Endodermal cell (in vitro differentiated cells): Measurements from ENCODE around the gene PLCB4. TPM values are rescaled to one million over a fixed set of nuclear protein-coding genes. Genes with fewer than 3 reads are reported as not detected.

ENCODE experiments used
- DNase-seq: peaks from one replicate; pipeline ENCODE4 v3.0.0-alpha.2; 2017
- H3K27ac ChIP-seq: 2 replicates; pipeline ENCODE4 v1.5.1; 2013; ENCODE audit warnings: mild to moderate bottlenecking, low read depth, low read length, moderate library complexity
- H3K27me3 ChIP-seq: 2 replicates; pipeline ENCODE4 v1.6.1; 2013; ENCODE audit warnings: mild to moderate bottlenecking, low read length, moderate library complexity; ENCODE audit not compliant: insufficient read depth, control insufficient read depth, poor library complexity, severe bottlenecking
- H3K36me3 ChIP-seq: 2 replicates; pipeline ENCODE4 v1.7.0; 2013; ENCODE audit warnings: mild to moderate bottlenecking, low read length, moderate library complexity; ENCODE audit not compliant: control insufficient read depth, insufficient read depth
- H3K4me1 ChIP-seq: one replicate; pipeline ENCODE4 v1.7.0; 2013; ENCODE audit warnings: low read length; ENCODE audit not compliant: control insufficient read depth, insufficient read depth
- H3K4me3 ChIP-seq: 2 replicates; pipeline ENCODE4 v1.5.1; 2013; ENCODE audit warnings: mild to moderate bottlenecking, low read length, moderate library complexity
- H3K9ac ChIP-seq: 2 replicates; pipeline ENCODE4 v1.6.1; 2013; ENCODE audit warnings: mild to moderate bottlenecking, low read length, moderate library complexity; ENCODE audit not compliant: poor library complexity, severe bottlenecking; ENCODE audit errors: extremely low read depth
- H3K9me3 ChIP-seq: 2 replicates; pipeline ENCODE4 v1.6.1; 2013; ENCODE audit warnings: mild to moderate bottlenecking, low read length, moderate library complexity; ENCODE audit not compliant: control insufficient read depth
- H3K27ac Mint-ChIP-seq: 2 replicates; pipeline ENCODE4 v1.8.0; 2020; ENCODE audit warnings: mixed read lengths
- H3K27me3 Mint-ChIP-seq: 2 replicates; pipeline ENCODE4 v1.8.0; 2021; ENCODE audit warnings: mild to moderate bottlenecking, mixed read lengths; ENCODE audit not compliant: insufficient read depth
- H3K36me3 Mint-ChIP-seq: 2 replicates; pipeline ENCODE4 v1.8.0; 2020; ENCODE audit warnings: low read depth, mixed read lengths
- H3K4me1 Mint-ChIP-seq: 2 replicates; pipeline ENCODE4 v1.8.0; 2020; ENCODE audit warnings: mixed read lengths
- H3K4me3 Mint-ChIP-seq: 2 replicates; pipeline ENCODE4 v1.8.0; 2020; ENCODE audit warnings: mild to moderate bottlenecking, moderate library complexity, mixed read lengths
- H3K9me3 Mint-ChIP-seq: 2 replicates; pipeline ENCODE4 v1.8.0; 2020; ENCODE audit warnings: mild to moderate bottlenecking, mixed read lengths
- CTCF ChIP-seq: fragments of 200-600 bp; sonication (generic); conservative IDR thresholded peaks from 2 replicates; pipeline ENCODE4 v1.5.0; 2021; ENCODE audit warnings: antibody characterized with exemption, mild to moderate bottlenecking
- WGBS, 2 experiments: methylation state at CpG; one replicate each; pipeline versions ENCODE4 v1.1.5 to v1.1.7; 2013; ENCODE audit warnings: missing lambda C conversion rate in 2 of 2, mixed read lengths in 1 of 2; ENCODE audit not compliant: insufficient coverage in 1 of 2, insufficient read length in 1 of 2; 5-methylcytosine and 5-hydroxymethylcytosine counted together
- total RNA-seq, 2 donors: library from RNA; stranded (reverse); fragmentation: NEBNext Ultra II Directional in 1 of 2; extraction: Animal tissue kit (Norgen Biotek cat#: 25700) in 1 of 2; gene quantifications; 2 replicates in 1 of 2; 3 replicates in 1 of 2; pipeline ENCODE4 v1.2.1, GENCODE V29; 2021

Gene PLCB4
- total RNA-seq, 2 donors from 2014 or later, result 14.4 to 14.6 TPM

GRCh38 chr20:9035126-9035525, 33.8 kb upstream of the PLCB4 start:
- TF ChIP-seq CTCF, result no peak
- Histone ChIP-seq H3K36me3 (no peaks in the 10 kb centered on the region), H3K27ac (no peak overlapping the region), H3K27me3 (no peaks in the 10 kb centered on the region), H3K4me3 (no peak overlapping the region), H3K9me3 (no peaks in the 10 kb centered on the region), H3K9ac (no peak overlapping the region), H3K4me1 (no peaks in the 10 kb centered on the region)
- H3K27ac Mint-ChIP-seq, result peak overlapping the region; percentile 59
- no peak overlapping the region for H3K4me3 Mint-ChIP-seq
- 77 to 86% methylated on average over 2 to 3 of the region's 3 CpGs for WGBS, 2 experiments
- no peaks in the 10 kb centered on the region for H3K9me3 Mint-ChIP-seq
- no peaks in the 10 kb centered on the region for H3K4me1 Mint-ChIP-seq
- H3K36me3 Mint-ChIP-seq, result no peaks in the 10 kb centered on the region
- H3K27me3 Mint-ChIP-seq, result no peaks in the 10 kb centered on the region
- peak; percentile 57 for DNase-seq

- Histone ChIP-seq H3K9me3 (no peaks in the 10 kb centered on the region), H3K27ac (no peak overlapping the region), H3K4me1 (no peaks in the 10 kb centered on the region), H3K36me3 (no peaks in the 10 kb centered on the region), H3K9ac (no peak overlapping the region), H3K27me3 (no peaks in the 10 kb centered on the region), H3K4me3 (no peak overlapping the region)
- H3K4me1 Mint-ChIP-seq, result no peaks in the 10 kb centered on the region
- no peak for TF ChIP-seq CTCF
- no peaks in the 10 kb centered on the region for H3K36me3 Mint-ChIP-seq
- no peak for DNase-seq
- no peak overlapping the region for H3K4me3 Mint-ChIP-seq
- H3K27me3 Mint-ChIP-seq, result no peaks in the 10 kb centered on the region
- no peak overlapping the region for H3K27ac Mint-ChIP-seq
- WGBS, 2 experiments, result 92 to 100% methylated on average over 1 of the region's 1 CpG
- H3K9me3 Mint-ChIP-seq, result no peaks in the 10 kb centered on the region
Observed at GRCh38 chr20:9036593-9036992, 32.3 kb upstream of the PLCB4 start.

- no peak overlapping the region for H3K9ac ChIP-seq
- H3K36me3 Mint-ChIP-seq, result no peaks in the 10 kb centered on the region
- no peaks in the 10 kb centered on the region for H3K9me3 ChIP-seq
- no peak for TF ChIP-seq CTCF
- DNase-seq, result no peak
- no peak overlapping the region for H3K27ac Mint-ChIP-seq
- no peaks in the 10 kb centered on the region for H3K4me1 ChIP-seq
- H3K27me3 Mint-ChIP-seq, result no peaks in the 10 kb centered on the region
- no peaks in the 10 kb centered on the region for H3K9me3 Mint-ChIP-seq
- no peak overlapping the region for H3K27ac ChIP-seq
- WGBS, 2 experiments, result 81 to 87% methylated on average over 2 to 6 of the region's 6 CpGs
- no peaks in the 10 kb centered on the region for H3K36me3 ChIP-seq
- H3K27me3 ChIP-seq, result no peaks in the 10 kb centered on the region
- no peak overlapping the region for H3K4me3 ChIP-seq
- H3K4me1 Mint-ChIP-seq, result no peaks in the 10 kb centered on the region
- no peak overlapping the region for H3K4me3 Mint-ChIP-seq
Observed at GRCh38 chr20:9038791-9039535, 29.9 kb upstream of the PLCB4 start.
